Testis (tissue), 2 donors: Measurements from ENCODE around the gene FAM234B.

Experiments
- POLR2A ChIP-seq: fragments of 450-650 bp; IDR thresholded peaks from one replicate; pipeline ENCODE4 v1.6.1; 2017; ENCODE audit warnings: antibody characterized with exemption, mild to moderate bottlenecking, moderate library complexity
- TF ChIP-seq, protein P1 (sequence below), 3 experiments: fragments of 450-650 bp in 2 of 3; fragments of 200-600 bp in 1 of 3; sonication (generic) in 1 of 3; IDR thresholded peaks; one replicate each; pipeline ENCODE4 v1.5.1; 2016 to 2019; ENCODE audit warnings: antibody characterized with exemption in 3 of 3, mild to moderate bottlenecking in 2 of 3, moderate library complexity in 1 of 3

DNA sequence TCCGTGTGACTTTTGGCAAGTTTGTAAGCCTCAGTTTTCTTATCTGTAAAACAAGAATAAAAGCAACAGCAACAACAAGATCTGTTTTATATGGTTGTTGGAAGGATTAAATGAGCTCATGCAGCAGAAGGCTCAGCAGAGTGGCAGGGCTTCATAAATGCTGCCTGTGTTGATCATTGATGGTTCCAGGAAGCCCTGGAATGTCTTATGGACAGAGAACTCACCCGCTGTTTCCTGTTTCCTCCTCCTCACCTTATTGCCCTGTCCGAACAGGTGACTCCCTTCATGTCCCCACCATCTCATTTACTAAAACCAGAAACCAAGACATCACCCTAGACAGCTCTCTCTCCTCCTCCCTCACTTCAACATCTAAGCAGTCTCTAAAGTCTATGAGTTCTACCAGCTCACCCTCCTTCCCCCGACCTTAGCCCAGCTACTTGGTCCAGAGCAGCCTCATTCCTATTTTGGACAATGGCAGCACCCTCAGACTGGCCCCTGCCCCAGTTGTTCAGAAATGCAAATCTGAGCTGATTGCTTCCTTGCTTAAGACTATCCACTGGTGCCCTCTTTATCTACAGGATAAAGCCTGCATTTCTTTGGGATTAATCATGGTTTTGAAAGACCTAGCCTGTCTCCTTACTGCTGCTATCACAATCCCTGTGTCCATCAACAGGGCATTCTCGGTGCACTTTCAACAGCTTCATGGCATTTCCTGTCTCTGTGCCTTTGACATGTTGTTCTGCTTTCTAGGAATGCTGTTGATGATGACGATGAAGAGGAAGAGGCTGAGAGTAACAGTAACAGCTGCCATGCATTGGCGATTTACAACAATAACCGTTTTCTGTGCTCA is 80.7 kb downstream of the FAM234B start:
- TF ChIP-seq, protein P1, sequence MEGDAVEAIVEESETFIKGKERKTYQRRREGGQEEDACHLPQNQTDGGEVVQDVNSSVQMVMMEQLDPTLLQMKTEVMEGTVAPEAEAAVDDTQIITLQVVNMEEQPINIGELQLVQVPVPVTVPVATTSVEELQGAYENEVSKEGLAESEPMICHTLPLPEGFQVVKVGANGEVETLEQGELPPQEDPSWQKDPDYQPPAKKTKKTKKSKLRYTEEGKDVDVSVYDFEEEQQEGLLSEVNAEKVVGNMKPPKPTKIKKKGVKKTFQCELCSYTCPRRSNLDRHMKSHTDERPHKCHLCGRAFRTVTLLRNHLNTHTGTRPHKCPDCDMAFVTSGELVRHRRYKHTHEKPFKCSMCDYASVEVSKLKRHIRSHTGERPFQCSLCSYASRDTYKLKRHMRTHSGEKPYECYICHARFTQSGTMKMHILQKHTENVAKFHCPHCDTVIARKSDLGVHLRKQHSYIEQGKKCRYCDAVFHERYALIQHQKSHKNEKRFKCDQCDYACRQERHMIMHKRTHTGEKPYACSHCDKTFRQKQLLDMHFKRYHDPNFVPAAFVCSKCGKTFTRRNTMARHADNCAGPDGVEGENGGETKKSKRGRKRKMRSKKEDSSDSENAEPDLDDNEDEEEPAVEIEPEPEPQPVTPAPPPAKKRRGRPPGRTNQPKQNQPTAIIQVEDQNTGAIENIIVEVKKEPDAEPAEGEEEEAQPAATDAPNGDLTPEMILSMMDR (IDR thresholded peaks at IDR 0.05), result no peak
- TF ChIP-seq POLR2A, result no peak
